PC-3 (cell line): ENCODE results near the gene ZSCAN18.

ENCODE experiments used
- CTCF ChIP-seq: fragments of 300-600 bp; sonication (generic); conservative IDR thresholded peaks from 2 replicates; pipeline ENCODE4 v1.5.1; 2017; ENCODE audit warnings: antibody characterized with exemption, low read depth, mild to moderate bottlenecking, low read length
- EZH2phosphoT487 ChIP-seq: fragments of 300-600 bp; sonication (generic); IDR thresholded peaks from 2 replicates; pipeline ENCODE4 v1.6.1; 2018; ENCODE audit warnings: mild to moderate bottlenecking, antibody characterized with exemption, low read length, borderline replicate concordance

- no peak for TF ChIP-seq CTCF
- no peak for TF ChIP-seq EZH2phosphoT487
Measured at GRCh38 chr19:58091251-58091995, 6.6 kb downstream of the ZSCAN18 start.
